Upper lobe of left lung (tissue), 6 donors: ENCODE results near the gene RNU6-7. TPM values are rescaled to one million over a fixed set of nuclear protein-coding genes. Genes with fewer than 3 reads are reported as not detected.

Source experiments
- ATAC-seq, 2 donors: fragments of 200-7000 bp; cut with Tn5 transposase; one replicate each; pipeline ENCODE4 v1.9.1; 2022; ENCODE audit warnings: mild to moderate bottlenecking in 2 of 2, moderate library complexity in 2 of 2; ENCODE audit not compliant: low FRiP score in 2 of 2
- DNase-seq, 2 donors: peaks; one replicate each; pipeline ENCODE4 v3.0.0-alpha.2; 2019 to 2020
- H3K27ac ChIP-seq, 4 donors: fragments of 200-600 bp; sonication (generic); one replicate each; pipeline ENCODE4 v1.5.1; 2016 to 2019
- H3K27me3 ChIP-seq, 4 donors: fragments of 200-600 bp; sonication (generic); one replicate each; pipeline ENCODE4 v1.5.1; 2017 to 2019
- H3K36me3 ChIP-seq, 4 donors: fragments of 200-600 bp; sonication (generic); one replicate each; pipeline ENCODE4 v1.5.1; 2016 to 2019
- H3K4me1 ChIP-seq, 4 donors: fragments of 200-600 bp; sonication (generic); one replicate each; pipeline ENCODE4 v1.5.1; 2018 to 2019
- H3K4me3 ChIP-seq, 4 donors: fragments of 200-600 bp; sonication (generic); one replicate each; pipeline ENCODE4 v1.5.1; 2017 to 2019; ENCODE audit warnings: mild to moderate bottlenecking in 2 of 4, moderate library complexity in 1 of 4
- H3K9me3 ChIP-seq, 4 donors: fragments of 200-600 bp; sonication (generic); one replicate each; pipeline ENCODE4 v1.5.1; 2018 to 2019
- EP300 ChIP-seq, 4 donors: sonication (generic); formaldehyde crosslinking; IDR thresholded peaks; one replicate each; pipeline ENCODE4 v1.5.1; 2017; ENCODE audit warnings: antibody characterized with exemption in 4 of 4, control low read depth in 2 of 4
- POLR2A ChIP-seq, 4 donors: fragments of 450-650 bp; IDR thresholded peaks; one replicate each; pipeline ENCODE4 v1.5.1; 2016 to 2017; ENCODE audit warnings: antibody characterized with exemption in 4 of 4, mild to moderate bottlenecking in 2 of 4
- POLR2AphosphoS5 ChIP-seq, 2 donors: sonication (generic); formaldehyde crosslinking; IDR thresholded peaks; one replicate each; pipeline ENCODE4 v1.5.1; 2017; ENCODE audit warnings: antibody characterized with exemption in 2 of 2
- WGBS, 2 donors: methylation state at CpG; one replicate each; pipeline ENCODE4 v1.1.5; 2017 to 2018; 5-methylcytosine and 5-hydroxymethylcytosine counted together
- total RNA-seq, 6 donors: library from RNA; depleted of rRNA in 4 of 6; stranded (reverse); fragments of >200 nt in 4 of 6; gene quantifications; one replicate each; pipeline versions ENCODE4 v1.1.0 to v1.2.1, GENCODE V29; 2016 to 2021
- TF ChIP-seq, protein P1 (sequence below), 6 experiments: fragments of 450-650 bp in 4 of 6; fragments of 200-600 bp in 2 of 6; sonication (generic) in 2 of 6; IDR thresholded peaks; one replicate each; pipeline ENCODE4 v1.5.1; 2016 to 2019; ENCODE audit warnings: antibody characterized with exemption in 6 of 6
- donor health status: DM: no; HTN: no; CAD: no; lungs with moderate emphysema.
- donor health status: DM: no; HTN: yes; CAD: no; lungs with severe emphysema.

The RNU6-7 gene
- total RNA-seq, 6 donors from 2014 or later = not detected

DNA sequence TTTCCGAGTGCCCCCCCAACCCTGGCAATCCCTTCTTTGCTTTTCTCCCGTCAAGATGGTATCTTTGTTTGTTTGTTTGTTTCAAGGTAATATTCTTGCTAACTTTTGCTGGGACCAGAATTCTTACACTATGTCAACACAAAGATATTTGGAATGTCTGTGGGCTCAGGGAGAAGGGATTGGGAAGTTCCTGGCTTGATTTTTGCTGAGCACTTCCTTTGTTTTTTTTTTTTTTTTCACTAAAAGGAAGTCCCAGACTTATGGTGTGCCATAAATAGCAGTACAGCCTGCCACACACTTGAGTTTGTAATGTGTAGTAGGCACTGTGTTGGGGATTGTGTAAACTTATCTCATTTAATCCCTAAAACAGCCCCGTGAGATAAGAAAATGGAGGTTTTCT is 11.2 kb upstream of the RNU6-7 start:
- H3K27ac ChIP-seq = no peak overlapping the region
- TF ChIP-seq POLR2AphosphoS5 (IDR thresholded peaks at IDR 0.05) (no peak), POLR2A (IDR thresholded peaks at IDR 0.05) (no peak), EP300 (IDR thresholded peaks at IDR 0.05) (no peak)
- TF ChIP-seq, protein P1, sequence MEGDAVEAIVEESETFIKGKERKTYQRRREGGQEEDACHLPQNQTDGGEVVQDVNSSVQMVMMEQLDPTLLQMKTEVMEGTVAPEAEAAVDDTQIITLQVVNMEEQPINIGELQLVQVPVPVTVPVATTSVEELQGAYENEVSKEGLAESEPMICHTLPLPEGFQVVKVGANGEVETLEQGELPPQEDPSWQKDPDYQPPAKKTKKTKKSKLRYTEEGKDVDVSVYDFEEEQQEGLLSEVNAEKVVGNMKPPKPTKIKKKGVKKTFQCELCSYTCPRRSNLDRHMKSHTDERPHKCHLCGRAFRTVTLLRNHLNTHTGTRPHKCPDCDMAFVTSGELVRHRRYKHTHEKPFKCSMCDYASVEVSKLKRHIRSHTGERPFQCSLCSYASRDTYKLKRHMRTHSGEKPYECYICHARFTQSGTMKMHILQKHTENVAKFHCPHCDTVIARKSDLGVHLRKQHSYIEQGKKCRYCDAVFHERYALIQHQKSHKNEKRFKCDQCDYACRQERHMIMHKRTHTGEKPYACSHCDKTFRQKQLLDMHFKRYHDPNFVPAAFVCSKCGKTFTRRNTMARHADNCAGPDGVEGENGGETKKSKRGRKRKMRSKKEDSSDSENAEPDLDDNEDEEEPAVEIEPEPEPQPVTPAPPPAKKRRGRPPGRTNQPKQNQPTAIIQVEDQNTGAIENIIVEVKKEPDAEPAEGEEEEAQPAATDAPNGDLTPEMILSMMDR (IDR thresholded peaks at IDR 0.05) = no peak
- no peaks in the 10 kb centered on the region for H3K4me1 ChIP-seq
- no peaks in the 10 kb centered on the region for H3K36me3 ChIP-seq
- H3K27me3 ChIP-seq = no peaks in the 10 kb centered on the region
- ATAC-seq (peak in 1 of 2 donors; percentile 32), DNase-seq (no peak)
- WGBS, 2 donors = 53 to 61% methylated on average over 3 of the region's 3 CpGs
- H3K9me3 ChIP-seq = no peaks in the 10 kb centered on the region
- no peak overlapping the region for H3K4me3 ChIP-seq

DNA sequence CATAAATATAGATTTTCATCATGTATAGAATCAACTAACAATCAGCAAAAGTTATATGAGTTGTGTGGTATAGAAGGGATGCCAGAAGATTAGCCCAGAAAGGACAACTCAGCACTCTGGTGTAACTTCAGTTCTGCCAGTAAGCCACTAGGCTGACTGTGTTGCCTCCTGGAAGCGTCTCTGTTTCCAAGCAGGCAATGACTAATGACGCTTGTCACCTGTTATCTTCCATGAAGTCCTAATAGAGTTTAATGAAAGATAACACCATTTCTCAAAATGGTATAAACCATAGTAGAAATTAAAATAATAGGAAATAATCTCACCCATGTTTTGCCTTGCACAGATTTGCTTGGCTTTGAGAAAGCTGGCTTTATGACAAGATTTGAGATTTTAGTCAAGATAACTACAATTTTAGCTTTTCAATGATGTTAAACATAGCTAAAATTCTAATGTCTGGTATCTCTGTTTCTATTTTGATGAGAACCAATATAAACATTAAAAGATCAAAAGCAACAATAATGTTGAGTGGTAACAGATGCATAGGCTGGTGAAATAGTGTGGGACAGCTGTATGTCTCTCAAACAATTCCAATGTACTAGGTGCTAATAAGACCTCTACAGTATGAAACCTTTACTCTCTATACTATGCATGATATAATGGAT is 9.0 kb upstream of the RNU6-7 start:
- Histone ChIP-seq H3K4me1 (no peaks in the 10 kb centered on the region), H3K9me3 (no peaks in the 10 kb centered on the region), H3K27ac (no peak overlapping the region), H3K4me3 (no peak overlapping the region), H3K36me3 (no peaks in the 10 kb centered on the region), H3K27me3 (no peaks in the 10 kb centered on the region)
- ATAC-seq = no peak
- TF ChIP-seq POLR2AphosphoS5 (IDR thresholded peaks at IDR 0.05) = no peak
- no peak for TF ChIP-seq POLR2A (IDR thresholded peaks at IDR 0.05)
- TF ChIP-seq, protein P1 (IDR thresholded peaks at IDR 0.05) = no peak
- no peak for TF ChIP-seq EP300 (IDR thresholded peaks at IDR 0.05)
- 84 to 87% methylated on average over 2 of the region's 2 CpGs for WGBS, 2 donors
- no peak for DNase-seq

DNA sequence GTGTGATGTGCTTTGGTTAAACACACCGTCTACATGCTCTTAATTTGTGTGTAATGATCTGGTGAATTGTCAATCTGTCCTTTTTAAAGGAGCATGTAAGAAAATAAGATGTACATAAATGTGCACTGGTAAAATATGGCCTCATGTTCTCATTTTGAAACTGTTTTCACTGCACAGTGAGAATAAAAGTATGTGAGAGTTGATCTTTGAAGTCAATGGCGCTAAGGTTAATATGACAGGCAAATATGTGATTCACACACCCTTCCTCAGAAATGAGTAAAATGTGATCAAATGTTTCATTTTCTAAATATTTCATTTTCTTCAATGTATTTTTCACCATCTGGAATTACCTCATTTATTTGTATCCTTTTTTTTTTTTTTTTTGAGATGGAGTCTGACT is 8.3 kb upstream of the RNU6-7 start:
- no peak for ATAC-seq
- 86 to 93% methylated on average over 2 of the region's 2 CpGs for WGBS, 2 donors

DNA sequence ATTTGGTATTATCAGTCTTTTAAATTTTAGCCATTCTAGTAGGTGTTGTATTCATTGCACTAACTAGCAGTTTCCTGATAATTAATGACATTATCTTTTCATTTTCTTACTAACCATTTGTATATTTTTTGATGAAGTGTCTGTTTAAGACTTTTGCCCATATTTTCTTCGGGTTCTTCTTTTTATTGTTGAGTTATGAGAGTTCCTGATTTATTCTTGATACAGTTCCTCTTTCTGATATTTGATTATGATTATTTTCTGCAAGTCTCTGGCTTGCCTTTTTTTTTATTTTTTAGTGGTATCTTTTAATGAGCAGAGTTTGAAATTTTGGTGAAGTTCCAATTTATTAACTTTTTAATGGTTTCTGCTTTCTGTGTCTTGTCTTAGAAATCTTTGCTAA is 6.2 kb upstream of the RNU6-7 start:
- no peak for DNase-seq
- no peak for ATAC-seq
- 43 to 57% methylated on average over 1 of the region's 1 CpG for WGBS, 2 donors
- no peak overlapping the region for H3K27ac ChIP-seq
- no peak for TF ChIP-seq POLR2A (IDR thresholded peaks at IDR 0.05)
- TF ChIP-seq EP300 (IDR thresholded peaks at IDR 0.05) = no peak
- TF ChIP-seq, protein P1 (IDR thresholded peaks at IDR 0.05) = no peak
- TF ChIP-seq POLR2AphosphoS5 (IDR thresholded peaks at IDR 0.05) = no peak
- no peaks in the 10 kb centered on the region for H3K27me3 ChIP-seq
- H3K4me1 ChIP-seq = peaks cover 0 to 2% (median under 1%) of the 10 kb centered on the region in 4 donors
- H3K36me3 ChIP-seq = no peaks in the 10 kb centered on the region
- no peaks in the 10 kb centered on the region for H3K9me3 ChIP-seq
- H3K4me3 ChIP-seq = no peak overlapping the region

More for the DNA sequence above, 8.3 kb upstream of the RNU6-7 start:
- no peaks in the 10 kb centered on the region for H3K9me3 ChIP-seq
- H3K4me3 ChIP-seq = no peak overlapping the region
- no peaks in the 10 kb centered on the region for H3K27me3 ChIP-seq
- H3K27ac ChIP-seq = no peak overlapping the region
- DNase-seq = no peak
- H3K4me1 ChIP-seq = no peaks in the 10 kb centered on the region
- no peak for TF ChIP-seq POLR2A (IDR thresholded peaks at IDR 0.05)
- TF ChIP-seq EP300 (IDR thresholded peaks at IDR 0.05) = no peak
- no peak for TF ChIP-seq POLR2AphosphoS5 (IDR thresholded peaks at IDR 0.05)
- TF ChIP-seq, protein P1 (IDR thresholded peaks at IDR 0.05) = no peak
- H3K36me3 ChIP-seq = no peaks in the 10 kb centered on the region

DNA sequence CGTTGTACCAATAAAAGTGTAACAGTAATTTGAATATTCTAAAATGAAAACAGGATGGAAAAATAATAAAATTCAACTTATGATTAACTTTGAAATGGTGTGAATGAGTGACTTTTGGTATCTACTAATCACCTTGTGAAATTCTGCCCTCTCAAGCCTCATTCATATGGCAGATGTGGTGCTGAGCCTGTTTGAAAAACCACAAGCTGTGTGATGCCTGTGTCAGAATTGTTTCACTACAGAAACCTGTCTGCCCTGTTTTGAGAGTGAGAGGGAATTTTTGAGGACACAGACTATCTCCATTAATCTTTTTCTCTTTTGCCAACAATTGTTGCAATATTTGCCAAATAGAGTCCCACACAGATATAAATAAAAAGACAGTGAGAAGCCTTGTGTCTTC is 3.9 kb upstream of the RNU6-7 start:
- TF ChIP-seq POLR2AphosphoS5 (IDR thresholded peaks at IDR 0.05) (no peak), EP300 (IDR thresholded peaks at IDR 0.05) (no peak), POLR2A (IDR thresholded peaks at IDR 0.05) (no peak)
- TF ChIP-seq, protein P1 (IDR thresholded peaks at IDR 0.05) = no peak
- WGBS, 2 donors = 68 to 69% methylated on average over 1 of the region's 1 CpG
- no peaks in the 10 kb centered on the region for H3K9me3 ChIP-seq
- H3K4me3 ChIP-seq = no peak overlapping the region
- H3K27ac ChIP-seq = no peak overlapping the region
- no peak for ATAC-seq
- no peak for DNase-seq
- H3K4me1 ChIP-seq = peaks cover 0 to 19% (median 10%) of the 10 kb centered on the region in 4 donors
- no peaks in the 10 kb centered on the region for H3K27me3 ChIP-seq
- no peaks in the 10 kb centered on the region for H3K36me3 ChIP-seq
